GM19438 (cell line): Measurements from ENCODE around the gene GOLGA3.

Experiments used
- ATAC-seq: cut with Tn5 transposase; IDR thresholded peaks from one replicate; pipeline ENCODE4 v1.9.1; 2021; ENCODE audit warnings: low read depth; ENCODE audit not compliant: unreplicated experiment

The GOLGA3 gene

GRCh38 chr12:132726386-132726785 lies 102.3 kb downstream of the GOLGA3 start:
- ATAC-seq: no peak

DNA sequence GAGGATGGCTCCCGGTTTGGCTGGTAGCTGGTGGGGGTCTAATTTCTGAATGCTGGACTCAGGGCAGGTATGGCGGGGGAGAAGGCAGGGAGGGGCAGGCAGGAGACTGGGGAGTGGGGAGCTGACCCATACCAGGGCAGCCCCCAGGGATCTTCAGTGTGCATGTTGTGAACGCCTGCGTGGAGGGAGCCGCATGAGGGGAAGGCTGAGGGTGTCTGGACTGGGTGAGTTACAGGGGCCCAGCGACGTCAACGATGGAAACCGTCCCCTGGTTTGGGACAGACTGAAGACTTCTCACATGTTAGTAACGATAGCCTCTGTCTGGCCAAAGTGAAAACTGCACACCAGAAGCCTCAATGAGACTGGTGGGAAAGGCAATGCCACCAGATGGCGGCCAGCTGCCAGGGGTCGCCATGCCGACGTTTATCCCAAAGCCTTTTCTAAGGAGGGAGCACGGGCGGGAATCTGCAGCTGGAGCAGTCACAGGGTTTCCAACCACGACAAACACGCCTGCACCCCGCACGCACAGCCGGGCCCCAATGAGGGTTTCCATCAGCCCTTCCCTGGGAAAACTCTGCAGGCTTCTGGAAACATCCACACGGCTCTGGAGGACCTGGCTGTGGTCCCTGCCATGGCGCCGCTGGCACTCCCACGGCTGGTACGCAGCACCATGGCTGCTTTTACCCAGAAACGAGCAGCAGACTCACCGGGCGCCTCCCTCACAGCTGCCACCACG lies 104.0 kb downstream of the GOLGA3 start:
- no peak for ATAC-seq

GRCh38 chr12:132723764-132724140 lies 104.9 kb downstream of the GOLGA3 start:
- ATAC-seq: no peak

DNA sequence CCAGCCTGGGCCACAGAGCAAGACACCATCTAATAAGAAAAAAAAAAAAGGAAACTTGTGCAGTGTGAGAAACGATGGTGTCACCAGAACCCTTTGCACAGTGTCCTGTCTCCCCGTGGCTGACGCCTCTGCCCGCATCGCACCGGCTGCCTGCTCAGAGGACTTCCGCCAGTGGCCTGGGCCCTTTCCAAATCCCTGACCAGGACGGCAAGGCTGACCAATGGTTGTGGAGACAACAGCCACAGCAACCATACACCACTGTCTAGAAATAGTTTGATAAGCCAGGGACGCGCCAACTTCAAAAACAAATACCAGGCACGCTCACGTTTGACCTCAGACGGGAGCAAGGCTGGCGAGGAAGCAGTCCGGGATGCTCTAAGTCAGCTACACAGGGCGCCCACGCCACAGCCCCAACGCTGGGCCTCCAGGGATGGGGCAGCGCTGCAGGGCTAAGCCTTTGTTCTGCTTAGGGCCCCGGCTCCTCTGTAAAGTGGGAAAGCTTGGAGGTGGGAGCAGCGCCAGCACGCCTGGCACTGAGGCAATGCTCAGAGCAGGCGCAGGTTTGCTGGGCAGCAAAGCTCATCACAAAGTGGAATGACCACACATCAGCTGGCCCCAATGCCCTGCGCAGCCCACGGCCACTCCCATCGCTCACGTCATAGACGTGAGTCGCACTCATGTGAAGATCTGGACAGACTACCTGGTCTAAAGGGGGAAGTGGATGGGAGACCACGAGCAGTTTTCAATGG lies 105.5 kb downstream of the GOLGA3 start:
- ATAC-seq: no peak

DNA sequence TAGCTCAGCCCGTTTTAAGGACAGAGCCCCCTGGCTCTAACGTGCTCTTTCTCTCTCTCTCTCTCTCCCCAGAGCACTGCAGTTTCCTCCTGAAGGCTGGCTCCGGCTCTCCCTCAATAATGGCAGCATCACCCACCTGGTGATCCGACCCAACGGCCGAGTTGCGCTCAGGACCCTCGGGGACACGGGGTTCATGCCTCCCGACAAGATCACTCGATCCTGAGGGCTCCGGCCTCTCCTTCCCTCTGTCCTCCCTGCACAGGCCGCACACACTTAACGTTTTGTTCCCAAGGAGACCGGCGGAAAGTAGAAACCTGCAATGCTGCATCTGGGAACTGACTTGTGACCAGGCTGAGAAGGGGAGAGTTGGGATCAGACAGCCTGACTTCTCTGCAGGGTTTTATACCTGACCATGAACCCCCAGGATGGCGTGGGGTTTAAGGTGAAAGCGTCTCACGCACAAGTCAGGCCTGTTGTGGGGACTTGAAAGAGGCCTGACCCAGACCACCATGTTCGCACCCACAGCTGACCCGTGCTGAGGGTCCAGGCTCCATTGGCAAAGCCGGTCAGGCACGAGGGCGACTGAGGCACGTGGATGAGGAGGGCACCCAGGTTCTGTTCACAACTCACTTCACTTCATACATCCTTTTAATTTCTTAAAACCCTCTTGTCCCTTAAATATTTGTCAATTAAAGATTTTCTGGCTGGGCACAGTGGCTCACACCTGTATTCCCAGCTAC lies 107.9 kb downstream of the GOLGA3 start:
- ATAC-seq: no peak

DNA sequence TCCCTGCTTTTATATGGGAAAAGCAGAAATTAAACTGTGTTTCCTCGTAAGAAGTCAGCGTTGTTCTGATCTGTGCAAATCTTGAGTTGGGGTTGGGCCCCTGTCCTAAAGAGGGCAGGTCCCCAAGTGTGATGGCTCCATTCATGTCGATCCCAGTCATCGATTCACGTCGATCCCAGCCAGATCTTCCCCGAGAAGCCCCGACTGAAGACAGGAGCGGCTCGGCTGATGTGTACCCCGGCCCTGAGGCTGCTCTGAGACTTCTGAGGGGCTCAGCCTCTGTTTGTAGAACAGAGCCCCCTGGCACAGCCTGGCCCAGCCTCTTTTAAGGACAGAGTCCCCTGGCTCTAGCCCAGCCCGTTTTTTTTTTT lies 108.7 kb downstream of the GOLGA3 start:
- ATAC-seq: no peak

DNA sequence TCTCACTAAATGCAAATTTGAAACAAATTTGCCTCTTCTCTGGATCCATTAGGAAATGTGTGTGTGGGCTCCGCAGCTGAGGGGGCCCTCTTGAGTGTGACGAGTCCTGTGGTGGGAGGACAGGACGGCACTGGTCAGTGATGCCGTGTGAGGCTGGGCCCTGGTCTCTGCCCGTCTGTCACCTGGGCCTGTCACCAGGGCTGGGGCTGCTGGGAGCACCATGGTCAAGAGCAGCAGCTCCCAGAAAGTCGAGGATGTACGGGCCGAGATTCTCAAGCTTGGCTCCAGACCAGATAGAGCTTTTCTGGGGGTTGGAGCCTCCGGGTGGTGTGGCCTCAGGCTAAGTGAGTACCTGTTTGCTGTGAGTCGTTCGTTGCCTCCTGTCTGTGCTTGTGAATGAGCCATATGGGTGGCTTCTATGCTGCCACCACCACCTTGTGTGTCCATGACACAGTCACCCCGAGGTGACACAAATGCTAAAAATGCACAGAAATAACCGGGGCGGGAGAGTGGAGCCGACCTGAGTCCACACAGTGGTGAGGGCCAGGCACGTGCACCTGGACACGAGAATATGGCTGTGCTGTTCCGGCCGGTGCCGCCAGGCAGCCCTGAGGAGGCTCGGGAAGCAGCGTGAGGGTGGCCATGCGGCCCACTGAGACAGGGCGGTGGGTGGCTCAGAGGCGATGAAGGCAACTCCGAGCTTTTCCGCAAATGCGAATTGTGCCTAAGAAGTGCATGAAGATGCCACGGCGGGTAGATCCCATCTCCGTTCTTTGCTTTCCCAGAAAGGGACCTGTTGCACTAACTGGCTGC lies 109.3 kb downstream of the GOLGA3 start:
- no peak for ATAC-seq
